H1 (cell line): ENCODE results near the gene MMP13. TPM values are rescaled to one million over a fixed set of nuclear protein-coding genes. Genes with fewer than 3 reads are reported as not detected.

ENCODE experiments used
- CTCF ChIA-PET: fragments of 300-600 bp; sonication (Branson Sonifier 250); formaldehyde crosslinking; loops from one replicate; lab custom pipeline; 2021; ENCODE audit not compliant: partially characterized antibody; lab: Charles Lee
- POLR2A ChIA-PET: fragments of 300-600 bp; sonication (Branson Sonifier 250); formaldehyde crosslinking; loops from one replicate; lab custom pipeline; 2021; ENCODE audit warnings: inconsistent platforms; ENCODE audit not compliant: partially characterized antibody; lab: Charles Lee
- DNase-seq, 2 experiments: peaks; one replicate each; pipeline versions ENCODE4 v3.0.0 to v3.0.0-alpha.2; 2010 to 2022; ENCODE audit warnings: low spot score in 2 of 2, low read depth in 1 of 2, mixed read lengths in 1 of 2
- FAIRE-seq: peaks from 2 replicates; lab custom pipeline; 2011; peaks lifted over from hg19 to GRCh38; lab: Jason Lieb, UNC
- H2AFZ ChIP-seq: 2 replicates; pipeline ENCODE4 v1.8.1; 2012; ENCODE audit warnings: low read length, inconsistent platforms
- H2AK5ac ChIP-seq: 2 replicates; pipeline ENCODE4 v1.6.1; 2013; ENCODE audit warnings: low read depth, low read length
- H2BK120ac ChIP-seq: replicated peaks from 2 replicates; pipeline ENCODE3; 2013; ENCODE audit warnings: low read depth, low read length, inconsistent platforms
- H2BK12ac ChIP-seq: 2 replicates; pipeline ENCODE4 v1.6.1; 2013; ENCODE audit warnings: low read depth, low read length
- H2BK15ac ChIP-seq: 2 replicates; pipeline ENCODE4 v1.6.1; 2013; ENCODE audit warnings: low read length
- H2BK20ac ChIP-seq: 2 replicates; pipeline ENCODE4 v1.6.1; 2013; ENCODE audit warnings: low read length
- H2BK5ac ChIP-seq: 2 replicates; pipeline ENCODE4 v1.6.1; 2013; ENCODE audit warnings: low read depth, low read length
- H3K14ac ChIP-seq: 2 replicates; pipeline ENCODE4 v1.6.1; 2013; ENCODE audit warnings: inconsistent platforms; ENCODE audit not compliant: insufficient read length
- H3K18ac ChIP-seq: 2 replicates; pipeline ENCODE4 v1.6.1; 2013; ENCODE audit warnings: low read length; ENCODE audit errors: extremely low read depth
- H3K23ac ChIP-seq: 2 replicates; pipeline ENCODE4 v1.6.1; 2013; ENCODE audit warnings: inconsistent platforms; ENCODE audit not compliant: insufficient read length
- H3K23me2 ChIP-seq: 2 replicates; pipeline ENCODE4 v1.6.1; 2013; ENCODE audit warnings: low read depth, low read length
- H3K27ac ChIP-seq: 2 replicates; pipeline ENCODE4 v1.6.1; 2011; ENCODE audit warnings: low read depth, low read length, inconsistent platforms
- H3K27me3 ChIP-seq, 4 experiments: replicated peaks in 1 of 4; 1 replicate in 1 of 4; 2 replicates in 3 of 4; pipeline versions ENCODE4 v1.6.1 to v1.8.1; 2011 to 2013; ENCODE audit warnings: low read length in 3 of 4, mild to moderate bottlenecking in 3 of 4, inconsistent platforms in 2 of 4, mixed read lengths in 2 of 4, moderate library complexity in 1 of 4; ENCODE audit not compliant: control insufficient read depth in 3 of 4, insufficient read depth in 3 of 4; ENCODE audit errors: extremely low read depth in 1 of 4
- H3K36me3 ChIP-seq, 4 experiments: 2 replicates each; pipeline versions ENCODE4 v1.6.1 to v1.8.1; 2011 to 2013; ENCODE audit warnings: mild to moderate bottlenecking in 4 of 4, low read length in 3 of 4, moderate library complexity in 2 of 4, control low read depth in 1 of 4, inconsistent platforms in 1 of 4; ENCODE audit not compliant: insufficient read depth in 4 of 4, control insufficient read depth in 2 of 4
- H3K4ac ChIP-seq: replicated peaks from 2 replicates; pipeline ENCODE3; 2013; ENCODE audit warnings: low read length, low read depth, mixed read lengths, inconsistent platforms; ENCODE audit not compliant: insufficient read length
- H3K4me1 ChIP-seq, 4 experiments: replicated peaks in 1 of 4; 1 replicate in 1 of 4; 2 replicates in 3 of 4; pipeline versions ENCODE4 v1.6.1 to v1.8.1; 2011 to 2013; ENCODE audit warnings: low read length in 3 of 4, inconsistent platforms in 2 of 4, mixed read lengths in 1 of 4; ENCODE audit not compliant: insufficient read depth in 4 of 4, control insufficient read depth in 3 of 4
- H3K4me2 ChIP-seq, 2 experiments: 2 replicates each; pipeline versions ENCODE4 v1.6.1 to v1.8.1; 2011 to 2013; ENCODE audit warnings: low read depth in 2 of 2, low read length in 2 of 2, control low read depth in 1 of 2, inconsistent platforms in 1 of 2, mild to moderate bottlenecking in 1 of 2; ENCODE audit not compliant: insufficient read depth in 1 of 2
- H3K4me3 ChIP-seq, 4 experiments: fragments of 200-600, 300-600 bp in 1 of 4; sonication (generic), shearing (Covaris generic), sonication (Bioruptor Twin) in 1 of 4; 2 replicates each; pipeline versions ENCODE4 v1.5.1 to v1.8.1; 2011 to 2016; ENCODE audit warnings: low read length in 4 of 4, low read depth in 3 of 4, control low read depth in 2 of 4, inconsistent platforms in 2 of 4, mild to moderate bottlenecking in 2 of 4, mixed read lengths in 1 of 4, moderate library complexity in 1 of 4; ENCODE audit not compliant: insufficient read depth in 2 of 4; ENCODE audit errors: extremely low read depth in 1 of 4
- H3K56ac ChIP-seq: replicated peaks from 2 replicates; pipeline ENCODE3; 2013; ENCODE audit warnings: low read depth, mild to moderate bottlenecking, mixed read lengths, low read length, inconsistent platforms; ENCODE audit not compliant: insufficient read length
- H3K79me1 ChIP-seq: 2 replicates; pipeline ENCODE4 v1.6.1; 2013; ENCODE audit warnings: low read depth, low read length, control low read depth
- H3K79me2 ChIP-seq, 2 experiments: 2 replicates each; pipeline versions ENCODE4 v1.6.1 to v1.8.1; 2012 to 2013; ENCODE audit warnings: low read length in 2 of 2, mild to moderate bottlenecking in 2 of 2, inconsistent platforms in 1 of 2; ENCODE audit not compliant: insufficient read depth in 2 of 2, control insufficient read depth in 1 of 2
- H3K9ac ChIP-seq, 4 experiments: replicated peaks in 1 of 4; 1 replicate in 1 of 4; 2 replicates in 3 of 4; pipeline versions ENCODE4 v1.6.1 to v1.8.1; 2011 to 2013; ENCODE audit warnings: low read depth in 3 of 4, low read length in 3 of 4, control low read depth in 2 of 4, mild to moderate bottlenecking in 2 of 4, moderate library complexity in 2 of 4, inconsistent platforms in 1 of 4; ENCODE audit errors: extremely low read depth in 1 of 4
- H3K9me3 ChIP-seq, 2 experiments: 2 replicates each; pipeline versions ENCODE4 v1.6.1 to v1.8.1; 2012 to 2013; ENCODE audit warnings: mild to moderate bottlenecking in 2 of 2, moderate library complexity in 2 of 2, control low read depth in 1 of 2, inconsistent platforms in 1 of 2, low read depth in 1 of 2, low read length in 1 of 2, mixed read lengths in 1 of 2; ENCODE audit not compliant: insufficient read depth in 2 of 2
- H4K20me1 ChIP-seq, 2 experiments: replicated peaks in 1 of 2; 2 replicates each; pipeline versions ENCODE3 to v1.8.1; 2011 to 2013; ENCODE audit warnings: inconsistent platforms in 2 of 2, low read length in 2 of 2, mild to moderate bottlenecking in 1 of 2; ENCODE audit not compliant: insufficient read depth in 2 of 2, control insufficient read depth in 1 of 2
- H4K5ac ChIP-seq: 2 replicates; pipeline ENCODE4 v1.6.1; 2013; ENCODE audit warnings: low read length, low read depth, mixed read lengths, inconsistent platforms; ENCODE audit not compliant: insufficient read length
- H4K8ac ChIP-seq: 2 replicates; pipeline ENCODE4 v1.8.0; 2013; ENCODE audit warnings: mild to moderate bottlenecking, moderate library complexity, low read length, inconsistent platforms; ENCODE audit not compliant: insufficient read depth; ENCODE audit errors: extremely low read depth
- H4K91ac ChIP-seq: replicated peaks from 2 replicates; pipeline ENCODE3; 2013; ENCODE audit warnings: low read length, mixed read lengths, inconsistent platforms; ENCODE audit not compliant: insufficient read length
- CTCF ChIP-seq, 3 experiments: IDR thresholded peaks; 1 replicate in 2 of 3; 2 replicates in 1 of 3; pipeline versions ENCODE4 v1.5.1 to v1.6.1; 2011; ENCODE audit warnings: low read length in 3 of 3, mild to moderate bottlenecking in 3 of 3, inconsistent platforms in 2 of 3, low read depth in 1 of 3, moderate library complexity in 1 of 3; ENCODE audit not compliant: insufficient read depth in 1 of 3; ENCODE audit errors: control extremely low read depth in 1 of 3
- HDAC2 ChIP-seq, 2 experiments: fragments of 300-600 bp in 1 of 2; sonication (generic) in 1 of 2; IDR thresholded peaks; 2 replicates each; pipeline ENCODE4 v1.6.1; 2011 to 2012; ENCODE audit warnings: low read depth in 2 of 2, low read length in 2 of 2, mild to moderate bottlenecking in 2 of 2, moderate library complexity in 2 of 2, borderline replicate concordance in 1 of 2, inconsistent platforms in 1 of 2
- SAP30 ChIP-seq: fragments of 300-600 bp; sonication (generic); IDR thresholded peaks from 2 replicates; pipeline ENCODE4 v1.7.1; 2012; ENCODE audit warnings: low read length, moderate library complexity, mild to moderate bottlenecking, inconsistent platforms; ENCODE audit not compliant: insufficient read depth, insufficient replicate concordance
- TAF1 ChIP-seq: IDR thresholded peaks from 2 replicates; pipeline ENCODE4 v1.6.1; 2011; ENCODE audit warnings: mild to moderate bottlenecking, low read depth, low read length
- whole genome bisulfite sequencing, 2 experiments: shearing (Covaris generic) in 1 of 2; methylation state at CpG; one replicate each; pipeline versions ENCODE4 v1.1.6 to v1.1.7; 2013 to 2015; ENCODE audit warnings: low lambda C conversion rate in 2 of 2, mixed read lengths in 2 of 2, inconsistent platforms in 1 of 2, low coverage in 1 of 2, missing lambda C conversion rate in 1 of 2; ENCODE audit not compliant: insufficient replicate concordance in 2 of 2, insufficient coverage in 1 of 2, insufficient read length in 1 of 2; ENCODE audit errors: extremely low coverage in 1 of 2, missing lambda C conversion rate in 1 of 2; 5-methylcytosine and 5-hydroxymethylcytosine counted together
- polyA plus RNA-seq, 7 experiments: library from polyadenylated mRNA; depleted of rRNA in 3 of 7; stranded (reverse) in 5 of 7; unstranded in 2 of 7; fragments of >200 nt in 5 of 7; fragments of 200-250 nt in 2 of 7; gene quantifications; 1 replicate in 5 of 7; 2 replicates in 1 of 7; 4 replicates in 1 of 7; pipeline versions ENCODE4 v1.2.1 to v1.2.3, GENCODE V29; 2011 to 2013; ENCODE audit warnings: missing spikeins in 2 of 7, mixed read lengths in 2 of 7
- total RNA-seq: library from RNA; stranded (reverse); fragmentation: NEBNext Ultra II Directional; extraction: Animal tissue kit (Norgen Biotek cat#: 25700); gene quantifications from 2 replicates; pipeline ENCODE4 v1.2.1, GENCODE V29; 2021

MMP13 gene
- total and polyA plus RNA-seq, 2 of the 8 experiments (the other 6 are each of a cell fraction or from before 2014, with no cell fraction given), result not detected

DNA sequence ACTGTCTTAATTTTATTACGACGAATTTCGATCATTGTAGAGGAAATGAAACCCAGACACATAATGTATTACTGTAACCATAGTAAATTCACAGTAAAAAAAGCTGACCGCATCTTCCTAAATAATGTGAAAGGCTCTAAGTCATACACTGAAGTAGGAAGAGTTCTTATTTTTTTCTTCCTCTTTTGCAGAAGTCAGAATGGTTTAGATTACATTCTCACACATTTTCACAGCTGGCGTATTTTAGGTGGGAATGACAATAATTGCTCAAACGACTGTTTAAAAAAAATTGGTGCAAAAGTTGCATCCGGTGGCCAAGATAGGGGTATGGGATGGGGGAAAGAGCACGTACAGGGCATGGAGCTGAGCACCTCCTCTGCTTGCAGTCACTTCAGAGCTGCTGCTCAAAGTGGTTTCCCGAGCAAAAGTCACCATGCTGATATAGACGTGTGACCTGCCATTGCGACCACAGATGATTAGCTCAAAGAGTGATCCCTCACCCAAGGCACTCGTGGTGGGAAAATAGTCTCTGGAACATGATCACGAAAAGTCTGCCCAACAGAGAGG, 35.3 kb downstream of the MMP13 start:
- Histone ChIP-seq H2BK20ac (no peak overlapping the region), H3K27ac (no peak overlapping the region), H3K18ac (no peak overlapping the region), H3K4me2 (no peak overlapping the region), H3K9me3 (no peaks in the 10 kb centered on the region), H3K4ac (no peak overlapping the region), H3K23ac (no peak overlapping the region), H4K8ac (no peak overlapping the region), H2BK5ac (no peak overlapping the region), H4K5ac (no peak overlapping the region), H2AFZ (no peak overlapping the region), H2AK5ac (no peak overlapping the region), H3K79me1 (no peaks in the 10 kb centered on the region), H4K20me1 (no peaks in the 10 kb centered on the region), H4K91ac (no peak overlapping the region), H2BK120ac (no peak overlapping the region), H2BK15ac (no peak overlapping the region), H3K23me2 (no peaks in the 10 kb centered on the region), H3K79me2 (no peaks in the 10 kb centered on the region), H3K4me3 (no peak overlapping the region), H3K4me1 (no peaks in the 10 kb centered on the region), H3K9ac (no peak overlapping the region), H2BK12ac (no peak overlapping the region), H3K36me3 (no peaks in the 10 kb centered on the region), H3K56ac (no peak overlapping the region), H3K27me3 (no peaks in the 10 kb centered on the region), H3K14ac (no peak overlapping the region)
- DNase-seq, result no peak
- TF ChIP-seq SAP30 (no peak), HDAC2 (IDR thresholded peaks at IDR 0.05; ENCODE audit: borderline replicate concordance in 1 of 2, low read depth in 2 of 2, low read length in 2 of 2) (no peak), TAF1 (no peak), CTCF (IDR thresholded peaks at IDR 0.05; ENCODE audit: control extremely low read depth in 1 of 3, insufficient read depth in 1 of 3, low read depth in 1 of 3, low read length in 3 of 3) (no peak)
- 92% methylated on average over 13 of the region's 13 CpGs; no CpG with 5 or more reads in 1 of the 2 experiments for WGBS, 2 experiments
- ChIA-PET POLR2A (no interaction called here), CTCF (interaction anchor here (1.0 to 8.4 kb wide), 6 partner anchors 8 to 188 kb away, joined by 3 to 60 read pairs (median 4); no protein-coding TSS in a partner anchor)
- no peak for FAIRE-seq
